Mesothelial cell of epicardium (in vitro differentiated cells): ENCODE measurements around the gene TRAPPC10. TPM values are rescaled to one million over a fixed set of nuclear protein-coding genes. Genes with fewer than 3 reads are reported as not detected.
"Not testable (repeated sequence)": the region's sequence is repeated elsewhere in the genome, so short reads cannot be mapped to it uniquely, and the experiment has no call there.

Experiments used
- DNase-seq, 2 experiments: peaks; one replicate each; pipeline ENCODE4 v3.0.0; 2021; ENCODE audit warnings: low spot score in 2 of 2; ENCODE audit not compliant: unreplicated experiment in 2 of 2
- H3K27ac Mint-ChIP-seq: 2 replicates; pipeline ENCODE4 v1.8.0; 2021; ENCODE audit warnings: mixed read lengths
- H3K27me3 Mint-ChIP-seq: 2 replicates; pipeline ENCODE4 v1.8.0; 2021; ENCODE audit warnings: low read depth, mixed read lengths
- H3K36me3 Mint-ChIP-seq: 2 replicates; pipeline ENCODE4 v1.8.0; 2021; ENCODE audit warnings: mixed read lengths
- H3K4me1 Mint-ChIP-seq: 2 replicates; pipeline ENCODE4 v1.8.0; 2021; ENCODE audit warnings: mixed read lengths
- H3K4me3 Mint-ChIP-seq: 2 replicates; pipeline ENCODE4 v1.8.0; 2021; ENCODE audit warnings: mild to moderate bottlenecking, moderate library complexity, mixed read lengths
- H3K9me3 Mint-ChIP-seq: 2 replicates; pipeline ENCODE4 v1.8.0; 2021; ENCODE audit warnings: mixed read lengths
- total RNA-seq: library from RNA; stranded (reverse); gene quantifications from 3 replicates; pipeline ENCODE4 v1.2.1, GENCODE V29; 2021

Gene TRAPPC10
- total RNA-seq, 1 donor from 2014 or later: 34.5 TPM

- H3K27ac Mint-ChIP-seq, H3K4me3 Mint-ChIP-seq, H3K9me3 Mint-ChIP-seq: not testable (repeated sequence)
These were observed 143.9 kb downstream of the TRAPPC10 start for GRCh38 chr21:44155994-44156380.

More at GRCh38 chr21:44155994-44156380, 143.9 kb downstream of the TRAPPC10 start:
- H3K27me3 Mint-ChIP-seq, H3K4me1 Mint-ChIP-seq, DNase-seq, H3K36me3 Mint-ChIP-seq: not testable (repeated sequence)

Other genes with a start within 250 kb of the TRAPPC10 start
- 22.4 to 23.9 TPM (median 23.3 TPM) in 3 replicates for gene CSTB, start 236.0 kb upstream of the TRAPPC10 start, total RNA-seq
- gene RRP1, start 222.7 kb upstream of the TRAPPC10 start, total RNA-seq: 41.4 to 44.5 TPM (median 42.2 TPM) in 3 replicates
- gene AGPAT3, start 147.1 kb upstream of the TRAPPC10 start, total RNA-seq: 69.6 to 71.0 TPM (median 71.0 TPM) in 3 replicates
- 2.3 to 7.5 TPM (median 3.1 TPM) in 3 replicates for gene PWP2, start 95.1 kb downstream of the TRAPPC10 start, total RNA-seq
- 17.2 to 20.4 TPM (median 18.8 TPM) in 3 replicates for gene GATD3, start 121.4 kb downstream of the TRAPPC10 start, total RNA-seq
- gene ICOSLG, start 228.6 kb downstream of the TRAPPC10 start, total RNA-seq: 3.8 to 4.4 TPM (median 4.2 TPM) in 3 replicates
- not detected in 3 replicates for gene DNMT3L, start 249.6 kb downstream of the TRAPPC10 start, total RNA-seq